Neuronal stem cell (in vitro differentiated cells): Measurements from ENCODE around the gene MROH2A.

Source experiments
- DNase-seq: peaks from one replicate; pipeline ENCODE4 v3.0.0-alpha.2; 2013; ENCODE audit warnings: low spot score
- H2AFZ ChIP-seq: one replicate; pipeline ENCODE4 v1.6.1; 2013; ENCODE audit warnings: mild to moderate bottlenecking, low read length, inconsistent platforms
- H2AK5ac ChIP-seq: 2 replicates; pipeline ENCODE4 v1.6.1; 2013; ENCODE audit warnings: low read depth, mild to moderate bottlenecking, inconsistent platforms, low read length, moderate library complexity, mixed read lengths
- H2BK120ac ChIP-seq: 2 replicates; pipeline ENCODE4 v1.6.1; 2013; ENCODE audit warnings: low read depth, mild to moderate bottlenecking, inconsistent platforms, low read length, moderate library complexity, mixed read lengths
- H2BK12ac ChIP-seq: one replicate; pipeline ENCODE4 v1.6.1; 2013; ENCODE audit warnings: low read length, inconsistent platforms
- H2BK15ac ChIP-seq: 2 replicates; pipeline ENCODE4 v1.6.1; 2013; ENCODE audit warnings: mild to moderate bottlenecking, low read length, inconsistent platforms, mixed read lengths
- H2BK5ac ChIP-seq: one replicate; pipeline ENCODE4 v1.6.1; 2013; ENCODE audit warnings: inconsistent platforms, mild to moderate bottlenecking, low read length, moderate library complexity
- H3K14ac ChIP-seq: one replicate; pipeline ENCODE4 v1.6.1; 2013; ENCODE audit warnings: low read length, inconsistent platforms
- H3K18ac ChIP-seq: 2 replicates; pipeline ENCODE4 v1.6.1; 2013; ENCODE audit warnings: low read length, inconsistent platforms
- H3K23ac ChIP-seq: 2 replicates; pipeline ENCODE4 v1.6.1; 2013; ENCODE audit warnings: low read depth, mild to moderate bottlenecking, mixed read lengths, low read length, inconsistent platforms; ENCODE audit not compliant: poor library complexity
- H3K27ac ChIP-seq: replicated peaks from 3 replicates; pipeline ENCODE4 v1.5.1; 2013; ENCODE audit warnings: low read length, inconsistent platforms
- H3K27me3 ChIP-seq, 3 experiments: 2 replicates each; pipeline ENCODE4 v1.6.1; 2013; ENCODE audit warnings: low read length in 3 of 3, mild to moderate bottlenecking in 2 of 3, inconsistent platforms in 1 of 3, low read depth in 1 of 3, mixed read lengths in 1 of 3, moderate library complexity in 1 of 3; ENCODE audit not compliant: control insufficient read depth in 3 of 3, insufficient read depth in 3 of 3
- H3K36me3 ChIP-seq, 2 donors: replicated peaks in 1 of 2; 2 replicates each; pipeline ENCODE4 v1.6.1; 2013; ENCODE audit warnings: low read length in 2 of 2; ENCODE audit not compliant: control insufficient read depth in 2 of 2, insufficient read depth in 2 of 2
- H3K4ac ChIP-seq: 2 replicates; pipeline ENCODE4 v1.6.1; 2013; ENCODE audit warnings: inconsistent platforms, mild to moderate bottlenecking, low read length, moderate library complexity
- H3K4me1 ChIP-seq, 2 donors: 1 replicate in 1 of 2; 2 replicates in 1 of 2; pipeline ENCODE4 v1.6.1; 2013; ENCODE audit warnings: low read length in 2 of 2, low read depth in 1 of 2; ENCODE audit not compliant: control insufficient read depth in 2 of 2, insufficient read depth in 1 of 2
- H3K4me2 ChIP-seq: one replicate; pipeline ENCODE4 v1.6.1; 2013; ENCODE audit warnings: mild to moderate bottlenecking, low read length, inconsistent platforms; ENCODE audit not compliant: insufficient read depth, poor library complexity, severe bottlenecking
- H3K4me3 ChIP-seq, 2 donors: 2 replicates each; pipeline ENCODE4 v1.5.1; 2013; ENCODE audit warnings: low read length in 2 of 2, mild to moderate bottlenecking in 2 of 2, inconsistent platforms in 1 of 2, moderate library complexity in 1 of 2
- H3K79me1 ChIP-seq: one replicate; pipeline ENCODE4 v1.6.1; 2013; ENCODE audit warnings: low read depth, mild to moderate bottlenecking, inconsistent platforms, low read length, moderate library complexity
- H3K9ac ChIP-seq: one replicate; pipeline ENCODE4 v1.6.1; 2013; ENCODE audit warnings: mild to moderate bottlenecking, low read depth, low read length, inconsistent platforms; ENCODE audit not compliant: poor library complexity
- H3K9me3 ChIP-seq, 2 donors: replicated peaks in 1 of 2; 2 replicates each; pipeline versions ENCODE3 to v1.6.1; 2013; ENCODE audit warnings: low read length in 2 of 2, mild to moderate bottlenecking in 2 of 2, inconsistent platforms in 1 of 2, low read depth in 1 of 2, mixed read lengths in 1 of 2, moderate library complexity in 1 of 2; ENCODE audit not compliant: control insufficient read depth in 2 of 2, insufficient read depth in 1 of 2
- H4K8ac ChIP-seq: one replicate; pipeline ENCODE4 v1.6.1; 2013; ENCODE audit warnings: low read depth, mild to moderate bottlenecking, inconsistent platforms, low read length, moderate library complexity
- H4K91ac ChIP-seq: one replicate; pipeline ENCODE4 v1.6.1; 2013; ENCODE audit warnings: low read length, low read depth, mild to moderate bottlenecking, inconsistent platforms; ENCODE audit not compliant: poor library complexity
- WGBS, 2 donors: extraction: QIAGEN DNeasy Blood & Tissue Kit; methylation state at CpG; one replicate each; pipeline ENCODE4 v1.1.7; 2013; ENCODE audit warnings: missing lambda C conversion rate in 2 of 2, mixed read lengths in 1 of 2; ENCODE audit not compliant: insufficient read length in 2 of 2, insufficient replicate concordance in 1 of 2; ENCODE audit errors: extremely low coverage in 2 of 2; 5-methylcytosine and 5-hydroxymethylcytosine counted together

MROH2A gene

DNA sequence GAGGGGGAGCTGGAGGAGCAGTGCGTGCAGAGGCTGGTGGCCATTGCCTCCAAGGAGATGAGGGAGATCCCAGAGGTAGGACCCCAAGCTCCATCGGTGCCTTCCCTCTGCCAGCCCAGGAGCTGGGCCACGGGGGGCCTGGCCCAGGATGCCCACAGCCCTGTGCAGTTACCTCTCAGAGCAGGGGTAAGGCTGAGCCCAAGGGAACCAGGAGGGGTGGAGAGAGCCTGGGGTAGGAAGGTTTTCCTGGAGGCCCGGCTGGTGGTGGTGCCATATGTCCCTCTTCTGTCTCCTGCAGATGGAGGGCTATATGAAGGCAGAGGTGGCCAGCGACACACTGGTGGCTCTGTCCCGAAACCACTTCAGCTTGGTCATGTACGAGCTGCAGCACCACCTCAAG is 11.4 kb downstream of the MROH2A start:
- H2AFZ ChIP-seq: no peak overlapping the region
- peaks cover 0 to 2% (median 0%) of the 10 kb centered on the region in 3 experiments for H3K27me3 ChIP-seq
- no peak overlapping the region for H3K4ac ChIP-seq
- H3K9ac ChIP-seq: no peak overlapping the region
- H3K4me1 ChIP-seq: no peaks in the 10 kb centered on the region
- H2AK5ac ChIP-seq: no peak overlapping the region
- H4K91ac ChIP-seq: no peak overlapping the region
- peaks cover 0 to 1% of the 10 kb centered on the region in 2 donors for H3K9me3 ChIP-seq
- no peaks in the 10 kb centered on the region for H3K36me3 ChIP-seq
- no peak overlapping the region for H2BK120ac ChIP-seq
- H3K4me2 ChIP-seq: no peak overlapping the region
- DNase-seq: no peak
- WGBS, 2 donors: no CpG with 5 or more reads among the region's 7 CpGs
- no peak overlapping the region for H3K14ac ChIP-seq
- H2BK12ac ChIP-seq: no peak overlapping the region
- no peak overlapping the region for H3K18ac ChIP-seq
- H3K27ac ChIP-seq: no peak overlapping the region
- no peaks in the 10 kb centered on the region for H3K79me1 ChIP-seq
- H2BK15ac ChIP-seq: no peak overlapping the region
- H2BK5ac ChIP-seq: no peak overlapping the region
- H3K23ac ChIP-seq: no peak overlapping the region
- no peak overlapping the region for H4K8ac ChIP-seq
- H3K4me3 ChIP-seq: no peak overlapping the region

DNA sequence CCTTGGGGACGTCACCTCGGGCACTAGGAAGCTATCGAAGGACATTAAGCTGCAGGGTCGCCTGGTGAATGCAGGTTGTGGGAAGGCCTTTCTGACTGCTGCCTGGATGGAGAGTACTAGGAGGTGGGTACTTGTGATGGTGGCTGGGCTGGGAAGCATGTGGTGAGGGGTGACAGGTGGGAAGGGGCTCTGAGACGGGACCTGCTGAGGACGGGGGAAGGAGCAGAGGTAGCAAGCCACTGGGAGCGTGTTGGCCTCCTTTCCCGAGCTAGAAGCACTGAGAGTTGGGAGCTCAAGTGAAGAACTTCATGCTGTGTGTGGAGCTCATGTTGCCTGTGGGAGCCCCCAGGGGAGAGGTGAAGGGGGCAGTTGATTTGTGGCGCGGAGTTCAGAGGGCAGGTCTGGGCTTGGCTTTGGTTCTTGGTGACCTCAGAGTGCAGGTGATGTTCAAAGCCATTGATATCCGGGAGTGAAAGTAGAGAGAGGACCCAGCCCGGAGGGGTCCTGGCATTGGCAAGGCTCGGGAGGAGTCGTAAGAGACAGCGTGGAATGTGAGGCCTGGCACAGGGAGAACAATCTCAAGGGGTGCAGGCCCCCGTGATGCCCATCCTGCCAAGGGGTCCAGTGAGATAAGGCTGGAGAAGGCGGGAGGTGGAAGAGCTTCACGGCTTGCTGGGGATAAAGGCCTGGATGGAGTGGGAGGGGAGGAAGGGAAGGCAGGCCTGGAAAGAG is 13.2 kb downstream of the MROH2A start:
- Histone ChIP-seq H2BK5ac (no peak overlapping the region), H3K23ac (no peak overlapping the region), H4K8ac (no peak overlapping the region), H3K79me1 (no peaks in the 10 kb centered on the region), H3K14ac (no peak overlapping the region), H3K18ac (no peak overlapping the region), H2BK15ac (peak overlapping the region; percentile 27), H3K9ac (peak overlapping the region; percentile 3), H2BK12ac (no peak overlapping the region), H2BK120ac (no peak overlapping the region), H3K4me2 (no peak overlapping the region), H3K9me3 (no peaks in the 10 kb centered on the region), H4K91ac (no peak overlapping the region), H2AK5ac (no peak overlapping the region), H3K4ac (no peak overlapping the region), H3K4me3 (no peak overlapping the region), H3K36me3 (no peaks in the 10 kb centered on the region), H2AFZ (no peak overlapping the region), H3K27me3 (peaks cover 0 to 3% (median 0%) of the 10 kb centered on the region in 3 experiments), H3K4me1 (no peaks in the 10 kb centered on the region), H3K27ac (no peak overlapping the region)
- DNase-seq: no peak
- WGBS, 2 donors: no CpG with 5 or more reads among the region's 18 CpGs

DNA sequence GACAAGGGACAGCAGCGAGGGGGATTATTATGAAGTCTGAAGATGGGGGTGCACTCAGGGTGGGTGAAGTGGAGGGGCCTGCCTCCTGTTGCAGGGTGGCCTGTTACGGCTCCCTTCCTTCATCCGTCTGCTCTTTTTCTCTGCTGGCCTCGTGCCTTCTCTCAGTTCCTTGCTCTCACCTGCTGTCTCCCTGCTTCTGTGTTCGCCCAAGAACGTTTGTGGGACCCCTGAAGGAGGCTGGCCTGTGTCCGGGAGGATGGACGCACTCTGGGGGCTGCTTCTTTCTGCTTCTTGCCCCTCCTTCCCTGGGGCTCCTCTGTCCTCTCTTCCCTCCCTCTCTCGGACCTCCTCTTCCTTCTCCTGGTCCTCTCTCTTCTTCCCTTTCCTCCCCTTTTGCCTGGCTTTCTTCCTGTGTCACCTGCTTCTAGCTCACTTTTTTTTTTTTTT is 13.8 kb downstream of the MROH2A start:
- Histone ChIP-seq H2AFZ (no peak overlapping the region), H2AK5ac (no peak overlapping the region), H4K8ac (no peak overlapping the region), H3K4me3 (no peak overlapping the region), H3K4ac (no peak overlapping the region), H3K4me2 (peak overlapping the region; percentile 11), H3K23ac (no peak overlapping the region), H3K14ac (no peak overlapping the region), H3K9ac (no peak overlapping the region), H3K36me3 (no peaks in the 10 kb centered on the region), H3K18ac (no peak overlapping the region), H4K91ac (no peak overlapping the region), H2BK12ac (no peak overlapping the region), H3K27ac (no peak overlapping the region), H3K4me1 (no peaks in the 10 kb centered on the region), H2BK5ac (no peak overlapping the region), H2BK120ac (no peak overlapping the region), H3K9me3 (no peaks in the 10 kb centered on the region), H3K79me1 (no peaks in the 10 kb centered on the region), H2BK15ac (no peak overlapping the region), H3K27me3 (peaks cover 0 to 3% (median 0%) of the 10 kb centered on the region in 3 experiments)
- no CpG with 5 or more reads among the region's 9 CpGs for WGBS, 2 donors
- no peak for DNase-seq

DNA sequence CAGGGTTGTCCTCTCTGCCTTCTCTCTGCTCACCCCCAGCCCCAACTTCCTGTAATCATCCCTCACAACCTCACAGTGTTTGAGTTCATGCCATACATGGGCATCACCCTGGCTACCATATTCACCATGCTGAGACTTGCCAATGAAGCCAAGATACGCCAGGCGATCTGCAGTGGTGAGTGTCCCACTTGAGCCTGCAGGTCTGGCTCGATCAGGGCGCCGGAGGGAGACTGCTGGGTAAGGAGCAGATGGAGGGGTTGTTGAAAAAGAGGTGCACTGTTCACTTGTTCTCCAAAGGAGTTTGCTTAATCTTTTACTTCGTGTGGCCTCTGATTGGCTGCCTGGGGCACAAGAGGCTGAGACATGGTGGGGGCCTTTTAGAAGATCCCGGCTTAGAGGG is 14.6 kb downstream of the MROH2A start:
- no peak for DNase-seq
- Histone ChIP-seq H4K91ac (no peak overlapping the region), H2BK120ac (no peak overlapping the region), H2BK15ac (no peak overlapping the region), H3K4me2 (no peak overlapping the region), H3K36me3 (no peaks in the 10 kb centered on the region), H3K18ac (no peak overlapping the region), H2AK5ac (no peak overlapping the region), H3K27me3 (peaks cover 0 to 3% (median 0%) of the 10 kb centered on the region in 3 experiments), H3K9ac (no peak overlapping the region), H2BK12ac (no peak overlapping the region), H2AFZ (no peak overlapping the region), H3K14ac (no peak overlapping the region), H3K4me1 (no peaks in the 10 kb centered on the region), H3K9me3 (no peaks in the 10 kb centered on the region), H4K8ac (no peak overlapping the region), H3K23ac (no peak overlapping the region), H3K79me1 (no peaks in the 10 kb centered on the region), H2BK5ac (no peak overlapping the region), H3K27ac (no peak overlapping the region), H3K4ac (no peak overlapping the region), H3K4me3 (peak overlapping the region in 1 of 2 donors; percentile 61)
- WGBS, 2 donors: no CpG with 5 or more reads among the region's 7 CpGs
